H1 (cell line): ENCODE results near the gene KIF5C. TPM values are rescaled to one million over a fixed set of nuclear protein-coding genes. Genes with fewer than 3 reads are reported as not detected.

ENCODE experiments used
- CTCF ChIA-PET: fragments of 300-600 bp; sonication (Branson Sonifier 250); formaldehyde crosslinking; loops from one replicate; lab custom pipeline; 2021; ENCODE audit not compliant: partially characterized antibody; lab: Charles Lee
- POLR2A ChIA-PET: fragments of 300-600 bp; sonication (Branson Sonifier 250); formaldehyde crosslinking; loops from one replicate; lab custom pipeline; 2021; ENCODE audit warnings: inconsistent platforms; ENCODE audit not compliant: partially characterized antibody; lab: Charles Lee
- DNase-seq, 2 experiments: peaks; one replicate each; pipeline versions ENCODE4 v3.0.0 to v3.0.0-alpha.2; 2010 to 2022; ENCODE audit warnings: low spot score in 2 of 2, low read depth in 1 of 2, mixed read lengths in 1 of 2
- FAIRE-seq: peaks from 2 replicates; lab custom pipeline; 2011; peaks lifted over from hg19 to GRCh38; lab: Jason Lieb, UNC
- H2AFZ ChIP-seq: 2 replicates; pipeline ENCODE4 v1.8.1; 2012; ENCODE audit warnings: low read length, inconsistent platforms
- H2AK5ac ChIP-seq: 2 replicates; pipeline ENCODE4 v1.6.1; 2013; ENCODE audit warnings: low read depth, low read length
- H2BK120ac ChIP-seq: replicated peaks from 2 replicates; pipeline ENCODE3; 2013; ENCODE audit warnings: low read depth, low read length, inconsistent platforms
- H2BK12ac ChIP-seq: 2 replicates; pipeline ENCODE4 v1.6.1; 2013; ENCODE audit warnings: low read depth, low read length
- H2BK15ac ChIP-seq: 2 replicates; pipeline ENCODE4 v1.6.1; 2013; ENCODE audit warnings: low read length
- H2BK20ac ChIP-seq: 2 replicates; pipeline ENCODE4 v1.6.1; 2013; ENCODE audit warnings: low read length
- H2BK5ac ChIP-seq: 2 replicates; pipeline ENCODE4 v1.6.1; 2013; ENCODE audit warnings: low read depth, low read length
- H3K14ac ChIP-seq: 2 replicates; pipeline ENCODE4 v1.6.1; 2013; ENCODE audit warnings: inconsistent platforms; ENCODE audit not compliant: insufficient read length
- H3K18ac ChIP-seq: 2 replicates; pipeline ENCODE4 v1.6.1; 2013; ENCODE audit warnings: low read length; ENCODE audit errors: extremely low read depth
- H3K23ac ChIP-seq: 2 replicates; pipeline ENCODE4 v1.6.1; 2013; ENCODE audit warnings: inconsistent platforms; ENCODE audit not compliant: insufficient read length
- H3K23me2 ChIP-seq: 2 replicates; pipeline ENCODE4 v1.6.1; 2013; ENCODE audit warnings: low read depth, low read length
- H3K27ac ChIP-seq: 2 replicates; pipeline ENCODE4 v1.6.1; 2011; ENCODE audit warnings: low read depth, low read length, inconsistent platforms
- H3K27me3 ChIP-seq, 4 experiments: replicated peaks in 1 of 4; 1 replicate in 1 of 4; 2 replicates in 3 of 4; pipeline versions ENCODE4 v1.6.1 to v1.8.1; 2011 to 2013; ENCODE audit warnings: low read length in 3 of 4, mild to moderate bottlenecking in 3 of 4, inconsistent platforms in 2 of 4, mixed read lengths in 2 of 4, moderate library complexity in 1 of 4; ENCODE audit not compliant: control insufficient read depth in 3 of 4, insufficient read depth in 3 of 4; ENCODE audit errors: extremely low read depth in 1 of 4
- H3K36me3 ChIP-seq, 4 experiments: 2 replicates each; pipeline versions ENCODE4 v1.6.1 to v1.8.1; 2011 to 2013; ENCODE audit warnings: mild to moderate bottlenecking in 4 of 4, low read length in 3 of 4, moderate library complexity in 2 of 4, control low read depth in 1 of 4, inconsistent platforms in 1 of 4; ENCODE audit not compliant: insufficient read depth in 4 of 4, control insufficient read depth in 2 of 4
- H3K4ac ChIP-seq: replicated peaks from 2 replicates; pipeline ENCODE3; 2013; ENCODE audit warnings: low read length, low read depth, mixed read lengths, inconsistent platforms; ENCODE audit not compliant: insufficient read length
- H3K4me1 ChIP-seq, 4 experiments: replicated peaks in 1 of 4; 1 replicate in 1 of 4; 2 replicates in 3 of 4; pipeline versions ENCODE4 v1.6.1 to v1.8.1; 2011 to 2013; ENCODE audit warnings: low read length in 3 of 4, inconsistent platforms in 2 of 4, mixed read lengths in 1 of 4; ENCODE audit not compliant: insufficient read depth in 4 of 4, control insufficient read depth in 3 of 4
- H3K4me2 ChIP-seq, 2 experiments: 2 replicates each; pipeline versions ENCODE4 v1.6.1 to v1.8.1; 2011 to 2013; ENCODE audit warnings: low read depth in 2 of 2, low read length in 2 of 2, control low read depth in 1 of 2, inconsistent platforms in 1 of 2, mild to moderate bottlenecking in 1 of 2; ENCODE audit not compliant: insufficient read depth in 1 of 2
- H3K4me3 ChIP-seq, 4 experiments: fragments of 200-600, 300-600 bp in 1 of 4; sonication (generic), shearing (Covaris generic), sonication (Bioruptor Twin) in 1 of 4; 2 replicates each; pipeline versions ENCODE4 v1.5.1 to v1.8.1; 2011 to 2016; ENCODE audit warnings: low read length in 4 of 4, low read depth in 3 of 4, control low read depth in 2 of 4, inconsistent platforms in 2 of 4, mild to moderate bottlenecking in 2 of 4, mixed read lengths in 1 of 4, moderate library complexity in 1 of 4; ENCODE audit not compliant: insufficient read depth in 2 of 4; ENCODE audit errors: extremely low read depth in 1 of 4
- H3K56ac ChIP-seq: replicated peaks from 2 replicates; pipeline ENCODE3; 2013; ENCODE audit warnings: low read depth, mild to moderate bottlenecking, mixed read lengths, low read length, inconsistent platforms; ENCODE audit not compliant: insufficient read length
- H3K79me1 ChIP-seq: 2 replicates; pipeline ENCODE4 v1.6.1; 2013; ENCODE audit warnings: low read depth, low read length, control low read depth
- H3K79me2 ChIP-seq, 2 experiments: 2 replicates each; pipeline versions ENCODE4 v1.6.1 to v1.8.1; 2012 to 2013; ENCODE audit warnings: low read length in 2 of 2, mild to moderate bottlenecking in 2 of 2, inconsistent platforms in 1 of 2; ENCODE audit not compliant: insufficient read depth in 2 of 2, control insufficient read depth in 1 of 2
- H3K9ac ChIP-seq, 4 experiments: replicated peaks in 1 of 4; 1 replicate in 1 of 4; 2 replicates in 3 of 4; pipeline versions ENCODE4 v1.6.1 to v1.8.1; 2011 to 2013; ENCODE audit warnings: low read depth in 3 of 4, low read length in 3 of 4, control low read depth in 2 of 4, mild to moderate bottlenecking in 2 of 4, moderate library complexity in 2 of 4, inconsistent platforms in 1 of 4; ENCODE audit errors: extremely low read depth in 1 of 4
- H3K9me3 ChIP-seq, 2 experiments: 2 replicates each; pipeline versions ENCODE4 v1.6.1 to v1.8.1; 2012 to 2013; ENCODE audit warnings: mild to moderate bottlenecking in 2 of 2, moderate library complexity in 2 of 2, control low read depth in 1 of 2, inconsistent platforms in 1 of 2, low read depth in 1 of 2, low read length in 1 of 2, mixed read lengths in 1 of 2; ENCODE audit not compliant: insufficient read depth in 2 of 2
- H4K20me1 ChIP-seq, 2 experiments: replicated peaks in 1 of 2; 2 replicates each; pipeline versions ENCODE3 to v1.8.1; 2011 to 2013; ENCODE audit warnings: inconsistent platforms in 2 of 2, low read length in 2 of 2, mild to moderate bottlenecking in 1 of 2; ENCODE audit not compliant: insufficient read depth in 2 of 2, control insufficient read depth in 1 of 2
- H4K5ac ChIP-seq: 2 replicates; pipeline ENCODE4 v1.6.1; 2013; ENCODE audit warnings: low read length, low read depth, mixed read lengths, inconsistent platforms; ENCODE audit not compliant: insufficient read length
- H4K8ac ChIP-seq: 2 replicates; pipeline ENCODE4 v1.8.0; 2013; ENCODE audit warnings: mild to moderate bottlenecking, moderate library complexity, low read length, inconsistent platforms; ENCODE audit not compliant: insufficient read depth; ENCODE audit errors: extremely low read depth
- H4K91ac ChIP-seq: replicated peaks from 2 replicates; pipeline ENCODE3; 2013; ENCODE audit warnings: low read length, mixed read lengths, inconsistent platforms; ENCODE audit not compliant: insufficient read length
- POLR2AphosphoS5 ChIP-seq: IDR thresholded peaks from 2 replicates; pipeline ENCODE4 v1.6.1; 2011; ENCODE audit warnings: low read depth, low read length
- RNF2 ChIP-seq: fragments of 200-900, 300-1000 bp; sonication (generic); IDR thresholded peaks from 2 replicates; pipeline ENCODE4 v1.7.1; 2016; ENCODE audit warnings: borderline replicate concordance, low read depth, mild to moderate bottlenecking, antibody characterized with exemption, low read length; ENCODE audit not compliant: poor library complexity, severe bottlenecking; ENCODE audit errors: missing control alignments
- SIN3A ChIP-seq, 2 experiments: IDR thresholded peaks in 1 of 2; conservative IDR thresholded peaks in 1 of 2; 2 replicates each; pipeline ENCODE4 v1.6.1; 2011 to 2012; ENCODE audit warnings: low read length in 2 of 2, improper control_type of control experiment in 1 of 2, low read depth in 1 of 2, mild to moderate bottlenecking in 1 of 2
- WGBS, 2 experiments: shearing (Covaris generic) in 1 of 2; methylation state at CpG; one replicate each; pipeline versions ENCODE4 v1.1.6 to v1.1.7; 2013 to 2015; ENCODE audit warnings: low lambda C conversion rate in 2 of 2, mixed read lengths in 2 of 2, inconsistent platforms in 1 of 2, low coverage in 1 of 2, missing lambda C conversion rate in 1 of 2; ENCODE audit not compliant: insufficient replicate concordance in 2 of 2, insufficient coverage in 1 of 2, insufficient read length in 1 of 2; ENCODE audit errors: extremely low coverage in 1 of 2, missing lambda C conversion rate in 1 of 2; 5-methylcytosine and 5-hydroxymethylcytosine counted together
- polyA plus RNA-seq, 7 experiments: library from polyadenylated mRNA; depleted of rRNA in 3 of 7; stranded (reverse) in 5 of 7; unstranded in 2 of 7; fragments of >200 nt in 5 of 7; fragments of 200-250 nt in 2 of 7; gene quantifications; 1 replicate in 5 of 7; 2 replicates in 1 of 7; 4 replicates in 1 of 7; pipeline versions ENCODE4 v1.2.1 to v1.2.3, GENCODE V29; 2011 to 2013; ENCODE audit warnings: missing spikeins in 2 of 7, mixed read lengths in 2 of 7
- total RNA-seq: library from RNA; stranded (reverse); fragmentation: NEBNext Ultra II Directional; extraction: Animal tissue kit (Norgen Biotek cat#: 25700); gene quantifications from 2 replicates; pipeline ENCODE4 v1.2.1, GENCODE V29; 2021
- TF ChIP-seq, protein P1 (sequence below): IDR thresholded peaks from 2 replicates; pipeline ENCODE4 v1.6.1; 2012; ENCODE audit warnings: inconsistent platforms

Gene KIF5C
- total and polyA plus RNA-seq, 2 of the 8 experiments (the other 6 are each of a cell fraction or from before 2014, with no cell fraction given): 16.3 to 66.4 TPM

DNA sequence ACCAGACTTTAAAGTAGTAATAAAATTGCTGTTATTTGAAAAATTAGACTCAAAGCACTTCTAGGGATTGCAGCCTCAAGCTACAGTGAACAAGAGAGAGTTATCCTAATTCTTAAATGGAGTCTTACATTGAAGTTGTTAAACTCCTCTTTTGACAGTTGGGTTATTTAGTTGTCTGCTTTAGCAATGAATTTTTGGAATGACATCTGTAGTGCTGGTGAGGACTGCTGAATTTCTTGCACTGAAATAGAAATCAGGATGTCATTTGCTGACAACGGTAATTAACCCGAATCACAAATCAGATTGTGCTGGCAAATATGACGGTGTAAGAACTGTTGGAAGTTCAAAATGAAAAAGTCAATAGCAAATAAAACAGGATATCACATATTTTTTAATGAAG, 85.5 kb downstream of the KIF5C start:
- WGBS, 2 experiments: 100% methylated on average over 3 of the region's 3 CpGs; no CpG with 5 or more reads in 1 of the 2 experiments
- Histone ChIP-seq H3K23ac (no peak overlapping the region), H2AK5ac (no peak overlapping the region), H4K91ac (no peak overlapping the region), H2BK20ac (no peak overlapping the region), H3K36me3 (peaks cover 0 to 14% (median 11%) of the 10 kb centered on the region in 4 experiments; a peak in 6 of 8 replicates), H3K4me3 (no peak overlapping the region), H3K4me1 (no peaks in the 10 kb centered on the region), H3K27ac (no peak overlapping the region), H3K9me3 (no peaks in the 10 kb centered on the region), H3K14ac (no peak overlapping the region), H3K4ac (no peak overlapping the region), H3K56ac (no peak overlapping the region), H2BK120ac (no peak overlapping the region), H2BK5ac (no peak overlapping the region), H4K8ac (no peak overlapping the region), H3K4me2 (no peak overlapping the region), H2AFZ (no peak overlapping the region), H3K9ac (no peak overlapping the region), H3K79me1 (no peaks in the 10 kb centered on the region), H3K79me2 (no peaks in the 10 kb centered on the region), H2BK12ac (no peak overlapping the region), H4K5ac (no peak overlapping the region), H3K23me2 (no peaks in the 10 kb centered on the region; the same call in 1 of the 2 replicates), H3K18ac (no peak overlapping the region), H3K27me3 (no peaks in the 10 kb centered on the region), H2BK15ac (no peak overlapping the region), H4K20me1 (no peaks in the 10 kb centered on the region)
- no peak for FAIRE-seq
- TF ChIP-seq RNF2: no peak
- no peak for TF ChIP-seq POLR2AphosphoS5
- no peak for TF ChIP-seq SIN3A (conservative IDR thresholded peaks at IDR 0.05 in 1 of 2, IDR thresholded peaks at IDR 0.05 in 1 of 2; ENCODE audit: low read depth in 1 of 2, low read length in 2 of 2)
- TF ChIP-seq, protein P1, sequence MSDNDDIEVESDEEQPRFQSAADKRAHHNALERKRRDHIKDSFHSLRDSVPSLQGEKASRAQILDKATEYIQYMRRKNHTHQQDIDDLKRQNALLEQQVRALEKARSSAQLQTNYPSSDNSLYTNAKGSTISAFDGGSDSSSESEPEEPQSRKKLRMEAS: no peak
- ChIA-PET CTCF (interaction anchor here (1.1 to 2.3 kb wide), 4 partner anchors 10 to 80 kb away, joined by 3 to 9 read pairs (median 4); no protein-coding TSS in a partner anchor), POLR2A (no interaction called here)
- no peak for DNase-seq
